Iris pigment epithelial cell (primary cell): ENCODE measurements around the gene CFAP77.

ENCODE experiments used
- DNase-seq: peaks from one replicate; pipeline ENCODE4 v3.0.0-alpha.2; 2011; ENCODE audit warnings: low read depth

The CFAP77 gene

DNA sequence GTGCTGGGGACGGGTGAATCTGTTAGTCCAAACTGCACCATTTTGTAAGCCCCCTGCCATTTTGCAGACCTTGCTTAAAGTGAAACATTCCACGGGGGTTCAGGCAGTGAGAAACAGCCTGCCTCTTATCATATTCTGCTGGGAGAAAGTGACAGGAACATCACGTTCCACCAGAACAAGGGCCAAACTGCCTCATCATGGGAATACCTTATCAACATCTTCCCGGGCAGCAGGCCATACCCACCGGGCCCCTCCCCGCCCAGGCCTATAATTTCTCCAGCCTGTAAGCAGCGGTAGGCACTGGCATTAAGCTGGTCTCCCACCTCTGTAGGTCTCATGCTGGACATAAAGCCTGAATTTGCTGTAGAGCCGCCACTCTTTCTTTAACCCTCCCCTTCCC, 1.5 kb upstream of the CFAP77 start:
- no peak for DNase-seq

DNA sequence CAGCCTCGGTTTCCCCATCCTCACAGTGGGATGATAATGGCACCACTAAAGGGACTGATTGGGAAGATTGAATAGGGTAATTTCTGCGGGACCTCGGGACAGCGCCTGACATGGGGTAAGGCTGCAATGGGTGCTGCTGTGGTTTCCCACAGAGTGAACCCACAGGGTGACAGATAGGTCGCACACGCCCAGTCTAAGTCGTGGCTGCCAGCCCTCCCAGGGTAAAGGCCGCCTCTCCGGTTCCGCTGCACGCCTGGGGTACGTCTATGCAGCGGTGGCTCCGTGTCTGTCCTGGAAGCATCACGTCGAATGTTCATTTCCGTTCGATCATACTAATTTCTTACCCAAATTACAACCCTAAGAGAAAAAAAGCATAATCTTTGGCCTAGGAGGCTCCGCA, 631 bp downstream of the CFAP77 start:
- DNase-seq, result no peak

- peak; percentile 23 for DNase-seq
These were observed 1.1 kb downstream of the CFAP77 start for GRCh38 chr9:132411091-132411508.

DNA sequence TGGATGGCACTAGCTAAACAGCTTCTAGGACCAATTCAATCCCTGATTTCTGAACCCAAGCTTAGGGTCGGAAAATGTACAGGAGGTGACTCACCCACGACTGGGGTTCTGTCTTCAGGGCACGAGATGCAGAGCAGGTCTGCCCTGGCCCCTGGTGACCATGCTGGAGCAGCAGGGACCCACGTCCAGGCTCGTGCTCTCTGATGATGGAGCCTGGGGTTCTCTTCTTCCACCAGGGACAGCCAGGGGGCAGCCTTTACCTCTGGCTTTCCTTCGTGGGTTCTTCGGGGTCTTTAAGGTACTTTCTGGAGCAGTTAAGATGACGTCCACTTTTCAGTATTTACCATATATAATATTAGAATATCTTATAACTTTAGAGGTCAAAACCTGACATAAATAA, 2.1 kb downstream of the CFAP77 start:
- peak; percentile 6 for DNase-seq

- DNase-seq, result no peak
These were observed 3.9 kb downstream of the CFAP77 start for GRCh38 chr9:132413926-132414325.

DNA sequence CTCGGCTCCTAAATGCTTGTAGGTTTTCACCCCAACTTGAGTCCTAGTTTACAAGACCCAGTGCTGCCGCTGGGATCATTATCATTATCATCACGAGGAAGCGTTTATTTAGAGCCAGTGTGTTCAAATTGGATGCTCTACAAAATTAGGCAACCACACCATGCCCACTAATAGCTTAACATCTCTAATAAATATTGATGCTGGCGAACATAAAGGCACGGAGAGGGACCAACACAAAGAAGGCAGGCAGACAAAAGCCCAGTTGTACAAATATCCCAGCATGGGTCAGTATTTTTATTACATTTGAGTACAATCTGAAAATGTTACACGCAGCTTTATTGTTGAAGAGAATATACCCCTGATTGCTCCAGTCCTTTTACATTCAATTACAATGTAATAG, 4.7 kb downstream of the CFAP77 start:
- DNase-seq, result no peak

- DNase-seq, result no peak
These were observed 5.2 kb downstream of the CFAP77 start for GRCh38 chr9:132415181-132415580.

DNA sequence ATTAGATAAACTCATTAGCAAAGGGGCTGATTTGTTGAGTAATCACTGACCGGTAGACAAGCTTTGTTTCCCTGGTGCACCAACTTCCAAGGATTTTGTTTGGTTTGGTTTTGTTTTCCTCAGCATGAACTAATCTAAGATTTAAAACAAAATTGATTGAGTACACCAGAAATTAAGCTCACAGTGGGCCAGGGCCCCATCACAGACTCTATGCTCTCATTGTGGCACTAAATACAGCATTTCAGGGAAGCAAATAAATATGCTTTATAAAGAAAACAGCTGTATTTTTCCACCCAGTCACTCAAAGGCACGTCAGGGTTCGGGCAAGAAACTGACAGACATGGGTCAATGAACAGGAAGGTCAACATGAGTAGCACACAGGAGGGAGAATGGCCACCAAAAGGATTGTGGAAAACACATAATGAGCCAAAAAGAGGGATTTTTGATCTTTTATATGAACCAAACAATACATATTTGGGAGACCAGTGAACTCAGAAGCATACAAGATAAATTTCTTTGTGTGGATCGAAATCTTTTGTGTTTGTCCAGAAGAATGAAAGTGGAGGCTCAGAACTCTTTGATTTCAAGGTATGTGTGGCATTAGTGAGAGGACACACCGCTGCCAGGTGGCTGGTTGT, 8.8 kb downstream of the CFAP77 start:
- DNase-seq, result no peak

- DNase-seq, result no peak
These were observed 12.6 kb downstream of the CFAP77 start for GRCh38 chr9:132422574-132422973.

- DNase-seq, result no peak
These were observed 13.5 kb downstream of the CFAP77 start for GRCh38 chr9:132423503-132423902.

DNA sequence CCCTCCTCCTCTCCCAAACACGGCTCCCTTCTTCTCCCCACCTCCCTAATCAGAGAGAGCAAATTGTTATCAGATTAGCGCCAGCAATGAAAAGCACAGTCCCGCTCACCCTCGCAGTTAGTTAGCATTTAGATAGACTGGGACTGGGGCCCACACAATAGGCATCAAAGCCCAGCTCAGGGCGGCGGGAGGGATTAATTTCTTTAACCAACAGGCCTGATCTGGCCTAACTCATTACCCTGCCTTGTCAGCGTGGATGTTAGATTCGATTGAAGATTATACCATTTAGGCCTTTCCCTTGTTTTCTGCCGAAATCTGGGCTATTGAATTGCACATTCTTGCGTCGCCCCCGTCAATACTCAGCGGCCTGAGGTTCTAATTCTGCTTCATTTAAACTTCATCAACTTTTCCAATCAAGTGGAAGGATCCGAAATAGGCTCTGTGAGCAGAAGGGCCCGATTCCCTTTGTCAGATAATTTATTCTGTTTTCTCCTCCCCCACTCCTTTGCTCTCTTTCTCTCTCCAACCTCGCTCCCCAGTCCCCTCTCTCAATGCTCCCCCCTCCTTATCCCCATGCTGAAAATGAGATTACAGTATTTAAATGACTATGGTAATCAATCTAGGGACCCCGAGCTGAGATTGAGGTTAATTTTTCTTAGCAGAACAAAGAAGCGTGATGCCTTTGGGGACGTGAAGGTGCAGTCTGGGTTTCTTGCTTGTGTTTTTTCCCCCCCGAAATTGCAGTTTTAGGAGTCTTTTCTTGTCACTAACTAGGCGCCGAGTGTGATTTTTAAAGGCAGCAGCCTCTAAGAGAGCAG, 15.1 kb downstream of the CFAP77 start:
- DNase-seq, result no peak

DNA sequence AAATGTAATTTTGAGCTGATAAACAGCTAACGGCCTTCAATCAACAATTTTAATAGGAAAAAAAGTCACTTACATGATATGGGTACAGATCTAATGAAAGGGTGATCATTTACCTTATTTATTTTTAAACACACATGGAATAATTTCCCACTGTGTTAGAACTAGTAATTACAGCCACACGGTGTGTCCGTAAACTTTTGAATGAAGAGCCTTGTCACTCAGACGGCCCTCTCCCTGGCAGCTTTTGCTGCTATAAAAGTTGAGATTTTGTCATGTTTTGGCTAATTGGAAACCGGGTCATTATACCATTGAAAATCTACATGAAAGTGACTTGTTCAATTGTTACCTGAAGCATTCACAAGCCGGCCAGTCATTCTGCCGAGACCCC, 15.7 kb downstream of the CFAP77 start:
- DNase-seq, result no peak

DNA sequence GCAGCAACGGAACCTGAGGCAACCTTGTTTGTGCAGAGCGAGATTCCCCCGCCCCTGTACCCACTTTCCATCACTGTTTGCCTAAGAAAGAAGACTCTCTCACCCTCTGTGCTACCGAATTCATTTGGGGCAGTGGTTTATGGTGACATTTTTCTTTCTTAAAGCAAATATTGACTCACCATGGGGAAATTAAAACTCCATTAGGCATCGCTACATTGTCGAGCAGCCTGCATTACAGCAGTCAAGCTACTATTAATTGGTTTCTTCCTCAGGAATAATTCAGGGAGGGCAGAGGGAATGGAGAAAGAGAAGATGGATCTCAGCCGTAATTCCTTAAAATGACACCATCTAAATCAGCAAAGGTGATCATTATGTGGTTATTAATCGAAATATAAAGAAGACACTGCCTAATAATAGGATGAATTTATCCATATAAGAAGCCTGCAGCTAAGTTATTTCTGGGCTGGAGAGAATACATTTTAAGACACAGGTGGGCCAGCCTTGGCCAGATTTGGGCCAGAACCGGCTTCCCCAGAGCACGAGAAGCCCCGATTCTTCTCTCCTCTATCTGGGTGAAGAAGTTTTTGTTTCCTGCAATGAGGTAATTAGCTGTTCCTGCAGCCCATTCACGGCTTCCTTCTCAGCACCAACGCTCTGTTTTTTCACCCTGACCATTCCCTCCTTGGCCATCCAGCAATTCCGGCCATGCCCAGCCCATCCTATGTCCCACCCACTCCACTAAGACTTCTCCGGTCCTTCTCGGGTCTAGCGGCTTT, 16.8 kb downstream of the CFAP77 start:
- DNase-seq, result no peak

DNA sequence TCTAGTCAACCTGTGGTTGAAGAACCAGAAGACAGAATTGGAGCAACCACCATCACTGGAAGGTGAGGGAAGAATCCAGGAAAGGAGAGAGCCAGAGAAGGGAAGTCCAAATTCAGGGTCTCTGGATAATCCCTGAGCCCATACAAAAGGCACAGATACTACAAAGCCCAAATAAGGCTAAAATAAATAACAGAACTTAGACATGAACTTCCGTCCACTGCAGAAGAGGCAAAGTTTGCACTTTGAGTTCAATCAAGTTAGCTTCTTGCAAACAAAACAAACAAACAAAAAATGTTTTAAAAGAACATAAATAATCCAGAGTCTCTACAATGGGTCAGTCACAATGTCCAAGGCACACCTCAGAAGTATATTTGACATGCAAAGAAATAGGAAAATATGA, 21.0 kb downstream of the CFAP77 start:
- DNase-seq, result no peak

DNA sequence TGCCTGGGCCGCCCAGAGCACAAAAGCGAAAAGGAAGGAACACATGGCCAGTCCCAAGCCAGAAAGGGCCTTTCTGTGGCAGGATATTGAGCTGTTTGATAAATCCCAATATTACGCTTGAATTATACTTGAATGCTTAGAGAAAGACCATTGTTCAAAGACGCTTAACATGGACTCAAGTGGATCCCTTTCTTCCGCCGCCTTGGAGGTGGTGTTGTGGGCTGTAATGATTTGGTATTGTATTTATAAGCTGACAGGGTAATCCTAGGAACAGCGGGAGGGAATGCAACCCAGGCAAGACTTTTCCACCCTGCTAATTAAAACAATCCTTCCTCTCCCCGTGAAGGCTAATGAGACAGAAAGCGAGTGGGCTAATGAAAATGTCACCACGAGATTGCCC, 24.9 kb downstream of the CFAP77 start:
- no peak for DNase-seq

- no peak for DNase-seq
These were observed 29.1 kb downstream of the CFAP77 start for GRCh38 chr9:132439153-132439552.

GRCh38 chr9:132440735-132441134, 30.7 kb downstream of the CFAP77 start:
- DNase-seq, result no peak

- DNase-seq, result no peak
These were observed 31.4 kb downstream of the CFAP77 start for GRCh38 chr9:132441404-132441803.

- no peak for DNase-seq
These were observed 34.1 kb downstream of the CFAP77 start for GRCh38 chr9:132443951-132444607.

- DNase-seq, result no peak
These were observed 36.9 kb downstream of the CFAP77 start for GRCh38 chr9:132446887-132447286.

- DNase-seq, result no peak
These were observed 37.3 kb downstream of the CFAP77 start for GRCh38 chr9:132447346-132447745.

DNA sequence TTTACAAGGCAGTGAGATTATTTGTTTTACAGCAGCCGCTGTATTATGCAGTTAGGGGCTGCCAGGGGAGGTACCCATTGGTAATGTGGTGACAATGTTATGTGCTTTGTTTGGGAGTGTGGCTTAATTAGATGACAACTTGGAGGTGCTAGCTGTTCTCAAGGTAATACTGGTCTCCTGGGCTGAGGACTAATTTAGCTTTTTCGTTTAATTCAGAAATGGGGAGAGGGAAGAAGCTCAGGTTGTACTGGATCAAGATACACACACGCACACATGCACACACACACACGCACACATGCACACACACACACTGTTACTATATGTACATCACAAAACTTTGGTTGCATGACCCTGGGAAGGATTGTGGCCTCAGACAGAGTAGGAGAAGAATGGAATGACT, 37.9 kb downstream of the CFAP77 start:
- no peak for DNase-seq

DNA sequence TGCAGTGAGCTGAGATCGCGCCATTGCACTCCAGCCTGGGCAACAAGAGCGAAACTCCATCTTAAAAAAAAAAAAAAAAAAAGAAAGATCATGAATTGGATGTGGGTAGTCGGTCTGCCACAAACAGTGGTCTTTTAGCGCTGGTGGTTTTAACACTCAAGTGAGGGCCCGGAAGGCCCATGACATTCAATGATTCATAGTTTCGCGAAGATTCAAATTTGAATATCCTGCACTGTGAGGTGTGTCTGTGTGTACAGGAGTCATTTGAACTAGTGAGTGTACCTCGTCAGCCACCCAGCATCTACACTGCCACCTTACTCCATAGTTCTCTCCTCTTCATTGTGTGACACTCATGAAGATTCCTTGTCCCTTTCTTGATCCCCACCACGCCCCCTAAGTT, 41.3 kb downstream of the CFAP77 start:
- no peak for DNase-seq
